Smooth muscle cell (in vitro differentiated cells): ENCODE measurements around the gene EFCAB8. TPM values are rescaled to one million over a fixed set of nuclear protein-coding genes. Genes with fewer than 3 reads are reported as not detected.
"Not testable (repeated sequence)": the region's sequence is repeated elsewhere in the genome, so short reads cannot be mapped to it uniquely, and the experiment has no call there.

Experiments used
- DNase-seq: peaks from one replicate; lab custom pipeline; 2025; ENCODE audit not compliant: unreplicated experiment; lab: John Stamatoyannopoulos, UW
- H2AFZ ChIP-seq: fragments of 200-600 bp; sonication (generic); 2 replicates; pipeline ENCODE4 v1.6.0; 2016; ENCODE audit warnings: antibody characterized with exemption, low read depth, mild to moderate bottlenecking
- H3F3A ChIP-seq: fragments of 200-600 bp; sonication (generic); 2 replicates; pipeline ENCODE4 v1.6.0; 2017; ENCODE audit warnings: antibody characterized with exemption, low read depth
- H3K27ac ChIP-seq: fragments of 200-600 bp; sonication (generic); 2 replicates; pipeline ENCODE4 v1.5.1; 2016; ENCODE audit warnings: low read depth, mild to moderate bottlenecking
- H3K27me3 ChIP-seq: fragments of 200-600 bp; sonication (generic); 2 replicates; pipeline ENCODE4 v1.6.1; 2016; ENCODE audit warnings: low read depth, mild to moderate bottlenecking
- H3K36me3 ChIP-seq: fragments of 200-600 bp; sonication (generic); 2 replicates; pipeline ENCODE4 v1.5.1; 2016; ENCODE audit warnings: low read depth
- H3K4me1 ChIP-seq: fragments of 200-600 bp; sonication (generic); 2 replicates; pipeline ENCODE4 v1.5.1; 2016; ENCODE audit warnings: low read depth
- H3K4me2 ChIP-seq: fragments of 200-600 bp; sonication (generic); 2 replicates; pipeline ENCODE4 v1.6.0; 2016; ENCODE audit warnings: mild to moderate bottlenecking
- H3K4me3 ChIP-seq: fragments of 200-600 bp; sonication (generic); 2 replicates; pipeline ENCODE4 v1.5.1; 2016; ENCODE audit warnings: mild to moderate bottlenecking
- H3K79me2 ChIP-seq: fragments of 200-600 bp; sonication (generic); 2 replicates; pipeline ENCODE4 v1.6.0; 2016; ENCODE audit warnings: low read depth, mild to moderate bottlenecking
- H3K9ac ChIP-seq: fragments of 200-600 bp; sonication (generic); 2 replicates; pipeline ENCODE4 v1.6.0; 2016; ENCODE audit warnings: low read depth
- H3K9me3 ChIP-seq: fragments of 200-600 bp; sonication (generic); replicated peaks from 2 replicates; pipeline ENCODE4 v1.5.1; 2016; ENCODE audit warnings: low read depth
- H4K20me1 ChIP-seq: fragments of 200-600 bp; sonication (generic); 2 replicates; pipeline ENCODE4 v1.6.0; 2016; ENCODE audit warnings: low read depth
- WGBS: methylation state at CpG from one replicate; pipeline ENCODE4 v1.1.7; 2016; ENCODE audit warnings: low lambda C conversion rate; 5-methylcytosine and 5-hydroxymethylcytosine counted together
- polyA plus RNA-seq: library from polyadenylated mRNA; unstranded; fragments of >200 nt; fragmentation: Nextera tagmentation; extraction: Ambion mirVana; gene quantifications from 2 replicates; pipeline ENCODE4 v1.2.1, GENCODE V29; 2016
- total RNA-seq: library from RNA; depleted of rRNA; stranded (reverse); fragments of >200 nt; gene quantifications from 2 replicates; pipeline ENCODE4 v1.2.3, GENCODE V29; 2014
- TF ChIP-seq, protein P1 (sequence below): fragments of 200-600 bp; sonication (generic); IDR thresholded peaks from 2 replicates; pipeline ENCODE4 v1.5.1; 2017; ENCODE audit warnings: borderline replicate concordance, mild to moderate bottlenecking, antibody characterized with exemption; ENCODE audit not compliant: insufficient read depth, poor library complexity, severe bottlenecking

EFCAB8 gene
- total and polyA plus RNA-seq, 2 experiments from 2014 or later = 0.25 to 1.7 TPM

DNA sequence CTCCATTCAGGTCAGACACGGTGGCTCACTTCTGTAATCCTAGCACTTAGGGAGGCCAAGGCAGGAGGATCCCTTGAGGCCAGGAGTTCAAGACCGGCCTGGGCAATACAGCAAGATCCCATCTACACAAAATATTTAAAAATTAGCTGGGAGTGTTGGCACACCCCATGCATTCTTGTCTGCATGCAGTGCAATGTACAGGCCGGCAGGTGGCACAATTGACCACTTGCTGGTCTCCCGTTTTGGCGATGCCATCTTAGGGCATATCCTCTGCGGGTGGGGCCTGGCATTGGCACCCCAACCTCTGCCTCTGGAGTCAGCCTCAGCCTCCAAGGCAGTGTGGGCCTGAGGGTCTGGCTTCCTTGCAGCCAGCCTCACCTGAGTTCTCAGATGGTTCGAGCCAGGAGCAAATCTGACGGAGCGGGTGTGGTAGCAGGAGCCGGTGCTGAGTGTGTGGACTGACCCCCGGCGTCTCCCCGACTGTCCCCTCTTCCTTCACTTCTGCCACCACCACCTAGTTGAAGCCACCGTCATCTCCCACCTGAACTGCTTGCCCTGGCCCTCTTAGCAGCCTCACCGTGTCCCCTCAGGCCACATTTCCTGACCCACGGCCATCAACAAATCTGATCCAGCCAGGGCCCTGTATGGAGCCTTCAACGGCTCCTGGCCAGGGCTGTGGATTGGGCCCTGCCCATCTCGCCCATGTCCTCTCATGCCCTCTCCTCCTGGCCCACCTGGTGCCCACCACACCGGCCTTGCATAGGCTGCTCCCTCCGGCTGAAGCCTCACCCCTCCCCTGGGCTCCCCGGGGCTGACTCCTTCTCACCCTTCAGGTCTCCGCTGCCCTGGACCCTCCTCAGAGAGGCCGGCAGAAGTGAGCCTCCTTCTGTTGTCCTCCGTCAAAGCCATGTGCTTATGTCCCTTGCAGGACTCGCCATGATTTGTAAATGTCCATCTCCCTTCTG is 44.0 kb downstream of the EFCAB8 start:
- Histone ChIP-seq H3K4me2 (no peak overlapping the region), H3K79me2 (no peaks in the 10 kb centered on the region), H3K9ac (no peak overlapping the region), H3F3A (no peaks in the 10 kb centered on the region), H3K4me1 (no peaks in the 10 kb centered on the region), H3K4me3 (no peak overlapping the region), H4K20me1 (no peaks in the 10 kb centered on the region), H2AFZ (no peak overlapping the region), H3K27me3 (no peaks in the 10 kb centered on the region), H3K36me3 (no peaks in the 10 kb centered on the region), H3K9me3 (no peaks in the 10 kb centered on the region), H3K27ac (no peak overlapping the region)
- no peak for DNase-seq
- WGBS = 73% methylated on average over 25 of the region's 25 CpGs
- TF ChIP-seq, protein P1, sequence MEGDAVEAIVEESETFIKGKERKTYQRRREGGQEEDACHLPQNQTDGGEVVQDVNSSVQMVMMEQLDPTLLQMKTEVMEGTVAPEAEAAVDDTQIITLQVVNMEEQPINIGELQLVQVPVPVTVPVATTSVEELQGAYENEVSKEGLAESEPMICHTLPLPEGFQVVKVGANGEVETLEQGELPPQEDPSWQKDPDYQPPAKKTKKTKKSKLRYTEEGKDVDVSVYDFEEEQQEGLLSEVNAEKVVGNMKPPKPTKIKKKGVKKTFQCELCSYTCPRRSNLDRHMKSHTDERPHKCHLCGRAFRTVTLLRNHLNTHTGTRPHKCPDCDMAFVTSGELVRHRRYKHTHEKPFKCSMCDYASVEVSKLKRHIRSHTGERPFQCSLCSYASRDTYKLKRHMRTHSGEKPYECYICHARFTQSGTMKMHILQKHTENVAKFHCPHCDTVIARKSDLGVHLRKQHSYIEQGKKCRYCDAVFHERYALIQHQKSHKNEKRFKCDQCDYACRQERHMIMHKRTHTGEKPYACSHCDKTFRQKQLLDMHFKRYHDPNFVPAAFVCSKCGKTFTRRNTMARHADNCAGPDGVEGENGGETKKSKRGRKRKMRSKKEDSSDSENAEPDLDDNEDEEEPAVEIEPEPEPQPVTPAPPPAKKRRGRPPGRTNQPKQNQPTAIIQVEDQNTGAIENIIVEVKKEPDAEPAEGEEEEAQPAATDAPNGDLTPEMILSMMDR = peak; percentile 98

GRCh38 chr20:32903666-32904175 is 45.0 kb downstream of the EFCAB8 start:
- 94% methylated on average over 5 of the region's 5 CpGs for WGBS
- TF ChIP-seq, protein P1 = no peak
- no peaks in the 10 kb centered on the region for H3K9me3 ChIP-seq
- H3K27me3 ChIP-seq = no peaks in the 10 kb centered on the region
- H3K4me2 ChIP-seq = no peak overlapping the region
- no peak overlapping the region for H3K4me3 ChIP-seq
- H3K4me1 ChIP-seq = no peaks in the 10 kb centered on the region
- H4K20me1 ChIP-seq = no peaks in the 10 kb centered on the region
- H3K36me3 ChIP-seq = no peaks in the 10 kb centered on the region
- no peak overlapping the region for H3K9ac ChIP-seq
- no peaks in the 10 kb centered on the region for H3K79me2 ChIP-seq
- no peak overlapping the region for H3K27ac ChIP-seq
- H3F3A ChIP-seq = no peaks in the 10 kb centered on the region
- H2AFZ ChIP-seq = no peak overlapping the region
- DNase-seq = no peak

DNA sequence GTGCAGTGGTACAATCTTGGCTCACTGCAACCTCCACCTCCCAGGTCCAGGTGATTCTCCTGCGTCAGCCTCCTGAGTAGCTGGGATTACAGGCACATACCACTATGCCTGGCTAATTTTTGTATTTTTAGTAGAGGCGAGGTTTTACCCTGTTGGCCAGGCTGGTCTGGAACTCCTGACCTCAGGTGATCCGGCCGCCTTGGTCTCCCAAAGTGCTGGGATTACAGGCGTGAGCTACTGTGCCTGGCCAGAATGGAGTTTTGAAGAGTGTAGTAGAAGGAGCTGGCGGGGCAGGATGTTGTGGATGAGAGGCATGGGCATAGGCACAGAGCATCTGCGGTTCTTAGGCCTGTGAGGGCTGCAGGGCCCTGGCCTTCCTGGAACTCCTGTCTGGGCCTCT is 46.0 kb downstream of the EFCAB8 start:
- H3K4me3 ChIP-seq, H3K27me3 ChIP-seq, H3K27ac ChIP-seq, H2AFZ ChIP-seq, H3K4me2 ChIP-seq, H3K79me2 ChIP-seq, H3K9ac ChIP-seq, H3K9me3 ChIP-seq, H3F3A ChIP-seq, H3K36me3 ChIP-seq, DNase-seq, H3K4me1 ChIP-seq, H4K20me1 ChIP-seq: not testable (repeated sequence)
- WGBS = 93% methylated on average over 7 of the region's 7 CpGs

DNA sequence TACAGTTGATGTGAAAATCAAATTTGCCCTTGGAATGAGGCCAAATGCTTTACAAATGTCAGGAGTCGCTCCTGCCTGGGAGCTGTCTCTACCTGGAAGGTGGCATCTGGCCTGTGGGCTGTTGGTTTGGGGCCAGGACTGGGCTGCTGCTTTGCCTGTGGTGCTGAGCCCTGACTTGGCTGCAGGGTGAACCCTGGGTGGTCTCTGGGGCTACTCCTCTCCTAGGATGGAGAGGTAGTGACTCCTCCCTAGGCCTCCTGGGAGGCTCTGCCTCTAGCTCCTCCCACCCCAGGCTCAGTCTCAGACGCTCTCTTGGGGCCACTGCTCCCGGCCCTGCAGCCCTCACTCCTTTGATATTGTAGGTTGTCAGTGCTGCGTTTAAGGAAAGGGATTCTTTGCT is 47.5 kb downstream of the EFCAB8 start:
- Histone ChIP-seq H3K9ac (no peak overlapping the region), H4K20me1 (no peaks in the 10 kb centered on the region), H3K4me1 (no peaks in the 10 kb centered on the region), H3K4me2 (no peak overlapping the region), H3K9me3 (no peaks in the 10 kb centered on the region), H3K36me3 (no peaks in the 10 kb centered on the region), H3F3A (no peaks in the 10 kb centered on the region), H3K27me3 (no peaks in the 10 kb centered on the region), H3K79me2 (no peaks in the 10 kb centered on the region), H2AFZ (no peak overlapping the region), H3K4me3 (no peak overlapping the region), H3K27ac (no peak overlapping the region)
- DNase-seq = no peak
- WGBS = 57% methylated on average over 4 of the region's 4 CpGs
- TF ChIP-seq, protein P1 = no peak
